AG20443 (cell line): ENCODE results near the gene GPATCH8.
A peak's percentile ranks its signal among the peaks of the same experiment; 100 is the strongest.

Experiments used
- DNase-seq: peaks from one replicate; pipeline ENCODE4 v3.0.0; 2012; ENCODE audit warnings: low spot score, mixed read lengths

GPATCH8 gene

GRCh38 chr17:44354582-44355561, 148.3 kb downstream of the GPATCH8 start:
- peak; percentile 66 for DNase-seq

- peak; percentile 72 for DNase-seq
Observed at GRCh38 chr17:44353672-44354331, 149.4 kb downstream of the GPATCH8 start.

- DNase-seq, result no peak
Observed at GRCh38 chr17:44352828-44353671, 150.2 kb downstream of the GPATCH8 start.

- no peak for DNase-seq
Observed at GRCh38 chr17:44351961-44352827, 151.0 kb downstream of the GPATCH8 start.

GRCh38 chr17:44351464-44351863, 151.7 kb downstream of the GPATCH8 start:
- no peak for DNase-seq

GRCh38 chr17:44350733-44351226, 152.4 kb downstream of the GPATCH8 start:
- peak; percentile 83 for DNase-seq

GRCh38 chr17:44349553-44350070, 153.6 kb downstream of the GPATCH8 start:
- DNase-seq, result no peak

GRCh38 chr17:44348988-44349364, 154.2 kb downstream of the GPATCH8 start:
- DNase-seq, result no peak

GRCh38 chr17:44348234-44348987, 154.8 kb downstream of the GPATCH8 start:
- DNase-seq, result peak; percentile 71
